Ishikawa (cell line): ENCODE results near the gene WWOX.

Experiments
- CREB1 ChIP-seq: IDR thresholded peaks from 2 replicates; pipeline ENCODE4 v1.6.1; 2012; ENCODE audit warnings: low read depth
- EP300 ChIP-seq: IDR thresholded peaks from 2 replicates; pipeline ENCODE4 v1.6.1; 2012; ENCODE audit warnings: borderline replicate concordance
- MAX ChIP-seq: IDR thresholded peaks from 2 replicates; pipeline ENCODE4 v1.6.1; 2012
- RAD21 ChIP-seq: IDR thresholded peaks from 2 replicates; pipeline ENCODE4 v1.6.1; 2012; ENCODE audit warnings: low read depth
- REST ChIP-seq: IDR thresholded peaks from 2 replicates; pipeline ENCODE4 v1.6.1; 2012; ENCODE audit warnings: low read depth, mild to moderate bottlenecking
- TAF1 ChIP-seq: IDR thresholded peaks from 2 replicates; pipeline ENCODE4 v1.6.1; 2012; ENCODE audit warnings: low read depth, mild to moderate bottlenecking
- YY1 ChIP-seq: IDR thresholded peaks from 2 replicates; pipeline ENCODE4 v1.6.1; 2012; ENCODE audit warnings: low read depth

- TF ChIP-seq REST = no peak
- TF ChIP-seq TAF1 = no peak
- no peak for TF ChIP-seq EP300
- TF ChIP-seq YY1 = no peak
- TF ChIP-seq RAD21 = no peak
- TF ChIP-seq MAX = no peak
- TF ChIP-seq CREB1 = no peak
Observed at GRCh38 chr16:78988361-78988969, 889.0 kb downstream of the WWOX start.
